GM19023 (cell line): Measurements from ENCODE around the gene LPIN1.
"Not testable (repeated sequence)": the region's sequence is repeated elsewhere in the genome, so short reads cannot be mapped to it uniquely, and the experiment has no call there.

Source experiments
- ATAC-seq: cut with Tn5 transposase; IDR thresholded peaks from one replicate; pipeline ENCODE4 v1.9.1; 2021; ENCODE audit warnings: mild to moderate bottlenecking, moderate library complexity; ENCODE audit not compliant: unreplicated experiment

LPIN1 gene

GRCh38 chr2:11807156-11808015 is 61.0 kb downstream of the LPIN1 start:
- no peak for ATAC-seq

GRCh38 chr2:11808016-11808400 is 61.6 kb downstream of the LPIN1 start:
- no peak for ATAC-seq

- no peak for ATAC-seq
Observed at GRCh38 chr2:11809586-11810236, 63.3 kb downstream of the LPIN1 start.

- ATAC-seq = no peak
Observed at GRCh38 chr2:11810237-11810977, 64.0 kb downstream of the LPIN1 start.

GRCh38 chr2:11811036-11811654 is 64.7 kb downstream of the LPIN1 start:
- ATAC-seq = no peak

- no peak for ATAC-seq
Observed at GRCh38 chr2:11812466-11813248, 66.2 kb downstream of the LPIN1 start.

- ATAC-seq = not testable (repeated sequence)
Observed at GRCh38 chr2:11813345-11813744, 66.9 kb downstream of the LPIN1 start.

- ATAC-seq = no peak
Observed at GRCh38 chr2:11813951-11814350, 67.5 kb downstream of the LPIN1 start.

- no peak for ATAC-seq
Observed at GRCh38 chr2:11814979-11815510, 68.6 kb downstream of the LPIN1 start.

- ATAC-seq = not testable (repeated sequence)
Observed at GRCh38 chr2:11816935-11817334, 70.5 kb downstream of the LPIN1 start.

- ATAC-seq = no peak
Observed at GRCh38 chr2:11819235-11819729, 72.8 kb downstream of the LPIN1 start.

GRCh38 chr2:11820650-11821049 is 74.2 kb downstream of the LPIN1 start:
- no peak for ATAC-seq

GRCh38 chr2:11821705-11822104 is 75.3 kb downstream of the LPIN1 start:
- ATAC-seq = no peak

- ATAC-seq = not testable (repeated sequence)
Observed at GRCh38 chr2:11822359-11822745, 75.9 kb downstream of the LPIN1 start.

- ATAC-seq = no peak
Observed at GRCh38 chr2:11822746-11823451, 76.5 kb downstream of the LPIN1 start.

- no peak for ATAC-seq
Observed at GRCh38 chr2:11824901-11825828, 78.7 kb downstream of the LPIN1 start.

GRCh38 chr2:11827547-11827946 is 81.1 kb downstream of the LPIN1 start:
- ATAC-seq = peak; percentile 31

- no peak for ATAC-seq
Observed at GRCh38 chr2:11828933-11829323, 82.5 kb downstream of the LPIN1 start.
